Transverse colon (tissue), 4 donors: ENCODE results near the gene CHGA. TPM values are rescaled to one million over a fixed set of nuclear protein-coding genes. Genes with fewer than 3 reads are reported as not detected.

Experiments
- DNase-seq: peaks from one replicate; pipeline ENCODE4 v3.0.0-alpha.2; 2019
- H3K27ac ChIP-seq, 4 donors: fragments of 200-600 bp; sonication (generic); 2 replicates each; pipeline ENCODE4 v1.5.1; 2016 to 2018; ENCODE audit warnings: inconsistent platforms in 4 of 4
- H3K27me3 ChIP-seq: fragments of 200-600 bp; sonication (generic); 2 replicates; pipeline ENCODE4 v1.5.1; 2017; ENCODE audit warnings: inconsistent platforms
- H3K36me3 ChIP-seq, 4 donors: fragments of 200-600 bp; sonication (generic); 2 replicates each; pipeline ENCODE4 v1.5.1; 2017 to 2019; ENCODE audit warnings: inconsistent platforms in 4 of 4
- H3K4me1 ChIP-seq, 4 donors: fragments of 200-600 bp; sonication (generic); 2 replicates each; pipeline ENCODE4 v1.5.1; 2017 to 2020; ENCODE audit warnings: inconsistent platforms in 4 of 4
- H3K4me3 ChIP-seq, 4 donors: fragments of 200-600 bp; sonication (generic); 1 replicate in 1 of 4; 2 replicates in 3 of 4; pipeline versions ENCODE4 v1.5.1 to v1.6.1; 2017 to 2019; ENCODE audit warnings: inconsistent platforms in 4 of 4
- H3K9me3 ChIP-seq, 2 donors: fragments of 200-600 bp; sonication (generic); 2 replicates each; pipeline ENCODE4 v1.5.1; 2017 to 2019; ENCODE audit warnings: inconsistent platforms in 2 of 2
- CTCF ChIP-seq, 5 experiments: fragments of 200-600 bp in 3 of 5; fragments of 450-650 bp in 2 of 5; sonication (generic) in 3 of 5; IDR thresholded peaks; 1 replicate in 2 of 5; 2 replicates in 3 of 5; pipeline ENCODE4 v1.5.1; 2016 to 2017; ENCODE audit warnings: antibody characterized with exemption in 5 of 5, inconsistent platforms in 3 of 5, mild to moderate bottlenecking in 2 of 5, moderate library complexity in 1 of 5
- EP300 ChIP-seq: sonication (generic); formaldehyde crosslinking; IDR thresholded peaks from one replicate; pipeline ENCODE4 v1.6.1; 2017; ENCODE audit warnings: antibody characterized with exemption, low read depth
- POLR2A ChIP-seq: fragments of 450-650 bp; IDR thresholded peaks from one replicate; pipeline ENCODE4 v1.6.1; 2016; ENCODE audit warnings: antibody characterized with exemption, mild to moderate bottlenecking, moderate library complexity
- POLR2AphosphoS5 ChIP-seq, 3 donors: sonication (generic); formaldehyde crosslinking; IDR thresholded peaks; one replicate each; pipeline ENCODE4 v1.6.1; 2016; ENCODE audit warnings: antibody characterized with exemption in 3 of 3
- WGBS, 2 donors: methylation state at CpG; one replicate each; pipeline ENCODE4 v1.1.5; 2018; ENCODE audit warnings: low coverage in 1 of 2; 5-methylcytosine and 5-hydroxymethylcytosine counted together
- in situ Hi-C, 4 donors: fragments of 200-750 bp; cut with MboI; loops; one replicate each; pipeline versions ENCODE4 v1.15.0 to v1.15.1; 2017; ENCODE audit warnings: low sequenced_read_pairs in 3 of 4, low pct_ligation_motif_present in 1 of 4, low pct_unique_long_range_greater_than_20kb in 1 of 4
- intact Hi-C: fragments of 100-400 bp; cut with DNase I; formaldehyde crosslinking; loops from one replicate; pipeline ENCODE4 v1.15.1; 2023; ENCODE audit warnings: low total_unique reads
- total RNA-seq, 4 donors: library from RNA; depleted of rRNA; stranded (reverse); fragments of >200 nt; gene quantifications; one replicate each; pipeline ENCODE4 v1.1.0, GENCODE V29; 2016

The CHGA gene
- total RNA-seq, 4 donors from 2014 or later: 9.2 to 215 (median 40.7) TPM

- no peak for TF ChIP-seq EP300
- no peak for TF ChIP-seq POLR2A
- H3K4me3 ChIP-seq: no peak overlapping the region
- in situ Hi-C loops: loop anchor here in 1 of 4 donors (10.0 kb wide), 1 partner anchor 190 kb away; no protein-coding TSS in a partner anchor
- peaks cover 0 to under 1% (median 0%) of the 10 kb centered on the region in 4 donors for H3K36me3 ChIP-seq
- intact Hi-C loops: no loop called here
- no peak overlapping the region for H3K27ac ChIP-seq
- WGBS, 2 donors: 96% methylated on average over 12 of the region's 12 CpGs; no CpG with 5 or more reads in 1 of the 2 donors
- no peak for DNase-seq
- H3K4me1 ChIP-seq: peaks cover 0 to 7% (median 4%) of the 10 kb centered on the region in 4 donors
- H3K27me3 ChIP-seq: no peaks in the 10 kb centered on the region
- no peaks in the 10 kb centered on the region for H3K9me3 ChIP-seq
Observed at GRCh38 chr14:92944976-92945375, 22.0 kb downstream of the CHGA start.

- H3K36me3 ChIP-seq: peaks cover 0 to 6% (median 0%) of the 10 kb centered on the region in 4 donors
Observed at GRCh38 chr14:92945544-92945943, 22.6 kb downstream of the CHGA start.

GRCh38 chr14:92945959-92946846 is 23.3 kb downstream of the CHGA start:
- TF ChIP-seq POLR2A (no peak), POLR2AphosphoS5 (IDR thresholded peaks at IDR 0.05) (peak; percentile 6 to 66 (median 53)), CTCF (IDR thresholded peaks at IDR 0.05) (no peak)
- in situ Hi-C loops (loop anchor here in 1 of 4 donors (10.0 kb wide), 1 partner anchor 189 kb away; no protein-coding TSS in a partner anchor), intact Hi-C loops (no loop called here)
- Histone ChIP-seq H3K4me3 (no peak overlapping the region), H3K36me3 (peaks cover 0 to 11% (median 0%) of the 10 kb centered on the region in 4 donors), H3K9me3 (no peaks in the 10 kb centered on the region), H3K27ac (peak overlapping the region in 3 of 4 donors; percentile 39 to 45 (median 43)), H3K4me1 (peaks cover 0 to 7% (median 4%) of the 10 kb centered on the region in 4 donors), H3K27me3 (no peaks in the 10 kb centered on the region)
- WGBS, 2 donors: 78% methylated on average over 31 of the region's 38 CpGs; no CpG with 5 or more reads in 1 of the 2 donors
- DNase-seq: peak; percentile 88

More at GRCh38 chr14:92945544-92945943, 22.6 kb downstream of the CHGA start:
- no peaks in the 10 kb centered on the region for H3K9me3 ChIP-seq
- intact Hi-C loops (no loop called here), in situ Hi-C loops (loop anchor here in 1 of 4 donors (10.0 kb wide), 1 partner anchor 189 kb away; no protein-coding TSS in a partner anchor)
- no peak overlapping the region for H3K27ac ChIP-seq
- no peak for DNase-seq
- no peak for TF ChIP-seq CTCF (IDR thresholded peaks at IDR 0.05)
- TF ChIP-seq POLR2AphosphoS5 (IDR thresholded peaks at IDR 0.05): no peak
- H3K4me3 ChIP-seq: no peak overlapping the region
- WGBS, 2 donors: 60 to 84% methylated on average over 1 to 4 of the region's 12 CpGs
- H3K27me3 ChIP-seq: no peaks in the 10 kb centered on the region
- peaks cover 0 to 7% (median 4%) of the 10 kb centered on the region in 4 donors for H3K4me1 ChIP-seq

- H3K4me1 ChIP-seq: peaks cover 0 to 7% (median 5%) of the 10 kb centered on the region in 4 donors
- no peak overlapping the region for H3K4me3 ChIP-seq
- in situ Hi-C loops (loop anchor here in 1 of 4 donors (10.0 kb wide), 1 partner anchor 188 kb away; no protein-coding TSS in a partner anchor), intact Hi-C loops (no loop called here)
- peaks cover 0 to 11% (median 0%) of the 10 kb centered on the region in 4 donors for H3K36me3 ChIP-seq
- DNase-seq: no peak
- peak overlapping the region in 2 of 4 donors; percentile 43 to 45 for H3K27ac ChIP-seq
- 84% methylated on average over 12 of the region's 12 CpGs; no CpG with 5 or more reads in 1 of the 2 donors for WGBS, 2 donors
- TF ChIP-seq POLR2A (no peak), POLR2AphosphoS5 (IDR thresholded peaks at IDR 0.05) (no peak), EP300 (no peak), CTCF (IDR thresholded peaks at IDR 0.05) (no peak)
- no peaks in the 10 kb centered on the region for H3K27me3 ChIP-seq
- H3K9me3 ChIP-seq: no peaks in the 10 kb centered on the region
Observed at GRCh38 chr14:92946847-92947545, 24.0 kb downstream of the CHGA start.
